Measurements from ENCODE around the gene CCDC51. TPM values are rescaled to one million over a fixed set of nuclear protein-coding genes. Genes with fewer than 3 reads are reported as not detected.

CCDC51 gene
- total and polyA plus RNA-seq, 2 of the 13 experiments (the other 11 are each of a cell fraction or from before 2014, with no cell fraction given) = 18.1 to 29.4 TPM

- ATAC-seq = peak; percentile 48
- no peak overlapping the region for H3K4me2 ChIP-seq (ENCODE audit: low read depth, low read length)
- no peak overlapping the region for H3K9ac ChIP-seq (ENCODE audit: insufficient read depth, low read depth, low read length)
- no peak overlapping the region for H3K4me3 ChIP-seq (replicated peaks in 1 of 3; ENCODE audit: insufficient read depth in 1 of 3, low read depth in 2 of 3, low read length in 3 of 3)
- H3K27ac ChIP-seq (ENCODE audit: extremely low read length, insufficient read depth, low read length) = no peak overlapping the region
- DNase-seq (ENCODE audit: low spot score) = no peak
- CTCF ChIA-PET (ENCODE audit: low intra/inter-chr PET ratio, low total read pairs) = interaction anchor here (1.6 to 4.8 kb wide), 2 partner anchors 35 to 40 kb away, joined by 5 to 117 read pairs; partner anchors contain the start of genes CCDC51 and TMA7
- FAIRE-seq = no peak
- H3K36me3 ChIP-seq (replicated peaks in 1 of 2; ENCODE audit: control insufficient read depth in 1 of 2, insufficient read depth in 2 of 2, low read length in 2 of 2) = peaks cover 10 to 13% of the 10 kb centered on the region in 2 experiments; a peak in 4 of 5 replicates
- POLR2A ChIA-PET = interaction anchor here (1.3 to 4.0 kb wide), 7 partner anchors 10 to 41 kb away, joined by 3 to 71 read pairs (median 22); partner anchors contain the start of genes CCDC51, PLXNB1 and TMA7
- intact Hi-C loops (cut with micrococcal nuclease; ENCODE audit: unreplicated experiment) (loop anchor here (2.0 kb wide), 1 partner anchor 125 kb away; no protein-coding TSS in a partner anchor), in situ Hi-C loops (cut with HindIII; ENCODE audit: extremely low pct_ligation_motif_present, low pct_unique_long_range_greater_than_20kb) (loop anchor here (5.0 kb wide), 1 partner anchor 38 kb away; no protein-coding TSS in a partner anchor)
- H3K79me2 ChIP-seq (ENCODE audit: insufficient read depth, low read length) = no peaks in the 10 kb centered on the region
- BruUV-seq (replicated peaks) = no TSS peak
- peaks cover 4% of the 10 kb centered on the region; the same call in 1 of the 2 replicates for H4K20me1 ChIP-seq (ENCODE audit: insufficient read depth, low read length)
- 94% methylated on average over 1 of the region's 4 CpGs for WGBS (ENCODE audit: low lambda C conversion rate)
- no peak overlapping the region for H2AFZ ChIP-seq (ENCODE audit: low read length)
- no peaks in the 10 kb centered on the region for H3K27me3 ChIP-seq (ENCODE audit: control insufficient read depth in 1 of 2, insufficient read depth in 2 of 2, low read length in 2 of 2)
- H3K4me1 ChIP-seq (ENCODE audit: insufficient read depth, low read length) = peaks cover 17% of the 10 kb centered on the region
- H3K9me3 ChIP-seq (ENCODE audit: low read length) = no peaks in the 10 kb centered on the region
- no peak for TF ChIP-seq FOXP4 (CRISPR knock-in tag; IDR thresholded peaks at IDR 0.05)
- no peak for TF ChIP-seq FOXM1 (CRISPR knock-in tag; IDR thresholded peaks at IDR 0.05)
- no peak for TF ChIP-seq ZNF230 (CRISPR knock-in tag; IDR thresholded peaks at IDR 0.05)
- TF ChIP-seq ZNF619 (CRISPR knock-in tag; IDR thresholded peaks at IDR 0.05) = no peak
- no peak for TF ChIP-seq DNMT3B (CRISPR knock-in tag; conservative IDR thresholded peaks at IDR 0.05)
- no peak for TF ChIP-seq ZNF891 (CRISPR knock-in tag; IDR thresholded peaks at IDR 0.05)
- TF ChIP-seq, protein P1, sequence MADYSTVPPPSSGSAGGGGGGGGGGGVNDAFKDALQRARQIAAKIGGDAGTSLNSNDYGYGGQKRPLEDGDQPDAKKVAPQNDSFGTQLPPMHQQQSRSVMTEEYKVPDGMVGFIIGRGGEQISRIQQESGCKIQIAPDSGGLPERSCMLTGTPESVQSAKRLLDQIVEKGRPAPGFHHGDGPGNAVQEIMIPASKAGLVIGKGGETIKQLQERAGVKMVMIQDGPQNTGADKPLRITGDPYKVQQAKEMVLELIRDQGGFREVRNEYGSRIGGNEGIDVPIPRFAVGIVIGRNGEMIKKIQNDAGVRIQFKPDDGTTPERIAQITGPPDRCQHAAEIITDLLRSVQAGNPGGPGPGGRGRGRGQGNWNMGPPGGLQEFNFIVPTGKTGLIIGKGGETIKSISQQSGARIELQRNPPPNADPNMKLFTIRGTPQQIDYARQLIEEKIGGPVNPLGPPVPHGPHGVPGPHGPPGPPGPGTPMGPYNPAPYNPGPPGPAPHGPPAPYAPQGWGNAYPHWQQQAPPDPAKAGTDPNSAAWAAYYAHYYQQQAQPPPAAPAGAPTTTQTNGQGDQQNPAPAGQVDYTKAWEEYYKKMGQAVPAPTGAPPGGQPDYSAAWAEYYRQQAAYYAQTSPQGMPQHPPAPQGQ (CRISPR knock-in tag; IDR thresholded peaks at IDR 0.05; ENCODE audit: borderline replicate concordance) = no peak
- TF ChIP-seq ZNF672 (CRISPR knock-in tag; IDR thresholded peaks at IDR 0.05) = no peak
- TF ChIP-seq AGO1 (IDR thresholded peaks at IDR 0.05; ENCODE audit: low read depth, low read length, poor library complexity, severe bottlenecking) = no peak
- no peak for TF ChIP-seq ZNF430 (CRISPR knock-in tag; IDR thresholded peaks at IDR 0.05)
- TF ChIP-seq, protein P2, sequence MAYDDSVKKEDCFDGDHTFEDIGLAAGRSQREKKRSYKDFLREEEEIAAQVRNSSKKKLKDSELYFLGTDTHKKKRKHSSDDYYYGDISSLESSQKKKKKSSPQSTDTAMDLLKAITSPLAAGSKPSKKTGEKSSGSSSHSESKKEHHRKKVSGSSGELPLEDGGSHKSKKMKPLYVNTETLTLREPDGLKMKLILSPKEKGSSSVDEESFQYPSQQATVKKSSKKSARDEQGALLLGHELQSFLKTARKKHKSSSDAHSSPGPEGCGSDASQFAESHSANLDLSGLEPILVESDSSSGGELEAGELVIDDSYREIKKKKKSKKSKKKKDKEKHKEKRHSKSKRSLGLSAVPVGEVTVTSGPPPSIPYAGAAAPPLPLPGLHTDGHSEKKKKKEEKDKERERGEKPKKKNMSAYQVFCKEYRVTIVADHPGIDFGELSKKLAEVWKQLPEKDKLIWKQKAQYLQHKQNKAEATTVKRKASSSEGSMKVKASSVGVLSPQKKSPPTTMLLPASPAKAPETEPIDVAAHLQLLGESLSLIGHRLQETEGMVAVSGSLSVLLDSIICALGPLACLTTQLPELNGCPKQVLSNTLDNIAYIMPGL (CRISPR knock-in tag; IDR thresholded peaks at IDR 0.05; ENCODE audit: borderline replicate concordance in 1 of 2, low read depth in 1 of 2) = no peak
- no peak for TF ChIP-seq POLR2AphosphoS2 (IDR thresholded peaks at IDR 0.05; ENCODE audit: low read depth, low read length)
- no peak for TF ChIP-seq YEATS4 (CRISPR knock-in tag; IDR thresholded peaks at IDR 0.05; ENCODE audit: borderline replicate concordance)
- TF ChIP-seq ETV6 (CRISPR knock-in tag; conservative IDR thresholded peaks at IDR 0.05) = no peak
- TF ChIP-seq, protein P3, sequence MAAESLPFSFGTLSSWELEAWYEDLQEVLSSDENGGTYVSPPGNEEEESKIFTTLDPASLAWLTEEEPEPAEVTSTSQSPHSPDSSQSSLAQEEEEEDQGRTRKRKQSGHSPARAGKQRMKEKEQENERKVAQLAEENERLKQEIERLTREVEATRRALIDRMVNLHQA (CRISPR knock-in tag; IDR thresholded peaks at IDR 0.05) = no peak
These were observed 40.3 kb downstream of the CCDC51 start for GRCh38 chr3:48399387-48400172.

Measured in HepG2 (cell line).